Measurements from ENCODE around the gene DLX4. TPM values are rescaled to one million over a fixed set of nuclear protein-coding genes. Genes with fewer than 3 reads are reported as not detected.

The DLX4 gene
- polyA plus RNA-seq, 1 donor: 3.9 TPM

DNA sequence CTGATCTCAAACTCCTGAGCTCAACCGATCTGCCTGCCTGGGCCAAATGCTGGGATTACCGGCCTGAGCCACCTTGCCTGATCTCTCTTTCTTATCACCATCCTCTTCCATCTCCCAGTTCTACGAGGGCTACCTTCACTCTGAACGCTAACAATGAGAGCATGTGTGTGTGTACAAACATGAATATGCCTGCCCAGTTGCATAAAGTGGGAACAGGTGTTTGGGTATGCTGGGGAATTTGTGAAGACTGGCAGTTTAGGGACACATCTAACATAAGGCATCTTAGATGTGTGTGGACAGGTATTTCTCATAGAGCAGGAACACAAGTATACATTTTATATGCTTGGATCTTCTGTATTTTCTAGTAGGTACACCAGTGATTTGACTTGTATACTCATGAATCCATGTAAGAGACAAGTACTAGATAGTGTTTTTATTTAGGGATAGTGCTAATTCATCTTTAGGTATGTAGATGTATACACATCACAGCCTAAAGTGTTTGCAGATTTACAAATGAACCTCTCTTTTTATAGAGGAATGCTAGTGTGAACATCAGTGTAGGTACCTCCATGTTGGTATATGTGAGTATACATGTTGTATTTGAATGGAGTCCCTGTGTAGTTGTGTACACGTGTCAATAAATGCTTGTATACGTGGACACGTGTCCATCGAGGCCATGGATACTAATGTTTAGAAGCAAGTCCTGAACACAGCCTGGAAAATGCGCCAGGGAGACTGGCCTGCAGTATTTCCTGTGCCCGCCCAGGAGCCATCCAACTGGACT lies 1.2 kb upstream of the DLX4 start:
- no peak overlapping the region for H3K27ac ChIP-seq (ENCODE audit: low read length)
- H3K4me3 ChIP-seq (ENCODE audit: low read length): peak overlapping the region; percentile 72
- peaks cover 99% of the 10 kb centered on the region for H3K27me3 ChIP-seq (ENCODE audit: control insufficient read depth, insufficient read depth, low read length)
- no peaks in the 10 kb centered on the region for H3K36me3 ChIP-seq (ENCODE audit: control insufficient read depth, insufficient read depth, low read length)
- peaks cover 30% of the 10 kb centered on the region for H3K9me3 ChIP-seq (ENCODE audit: control insufficient read depth, low read depth, low read length)
- H3K4me1 ChIP-seq (ENCODE audit: control insufficient read depth, insufficient read depth, low read length): peaks cover 24% of the 10 kb centered on the region
- no peak for DNase-seq
- no CpG with 5 or more reads among the region's 10 CpGs for WGBS (ENCODE audit: insufficient coverage, low lambda C conversion rate)

DNA sequence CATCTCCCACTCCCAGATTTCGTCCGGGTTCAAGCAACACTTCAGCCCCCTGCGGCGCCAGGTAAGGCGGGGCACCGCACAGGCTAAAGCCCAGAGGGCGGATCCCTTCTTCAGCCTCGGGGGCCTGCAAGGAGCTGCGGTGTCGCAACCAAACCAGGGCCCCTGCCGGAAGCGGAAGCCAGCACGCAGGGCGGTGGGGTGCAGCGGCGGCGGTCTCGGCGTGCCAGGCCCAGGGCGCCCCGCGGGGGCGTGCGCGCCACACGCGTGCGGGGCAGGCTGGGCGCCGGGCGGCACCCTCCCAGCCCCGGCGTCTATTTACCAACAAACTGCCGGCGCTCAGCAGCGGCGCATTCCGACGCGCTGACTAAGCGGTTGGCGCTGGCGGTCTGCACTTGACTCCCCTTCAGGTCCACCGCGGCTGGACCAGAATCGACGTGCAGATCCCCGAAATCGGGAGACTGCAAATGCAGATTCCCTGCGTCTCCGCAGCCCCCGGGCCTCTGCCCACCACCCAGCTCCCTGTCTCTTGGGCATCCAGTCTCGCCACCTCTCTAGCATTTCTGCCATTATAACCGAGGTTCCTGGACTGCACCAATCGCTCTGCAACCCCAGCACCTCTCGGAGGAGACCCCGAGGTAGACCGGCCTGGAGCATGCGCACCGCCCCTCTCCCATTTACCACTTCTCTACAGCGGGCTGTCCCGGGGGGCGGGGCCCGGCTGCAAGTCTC lies 421 bp upstream of the DLX4 start:
- DNase-seq: peak; percentile 63 to 83
- Histone ChIP-seq H3K27ac (ENCODE audit: low read length) (no peak overlapping the region), H3K27me3 (ENCODE audit: control insufficient read depth, insufficient read depth, low read length) (peaks cover 99% of the 10 kb centered on the region), H3K4me1 (ENCODE audit: control insufficient read depth, insufficient read depth, low read length) (peaks cover 24% of the 10 kb centered on the region), H3K36me3 (ENCODE audit: control insufficient read depth, insufficient read depth, low read length) (no peaks in the 10 kb centered on the region), H3K4me3 (ENCODE audit: low read length) (peak overlapping the region; percentile 72), H3K9me3 (ENCODE audit: control insufficient read depth, low read depth, low read length) (peaks cover 33% of the 10 kb centered on the region)
- WGBS (ENCODE audit: insufficient coverage, low lambda C conversion rate): no CpG with 5 or more reads among the region's 64 CpGs

DNA sequence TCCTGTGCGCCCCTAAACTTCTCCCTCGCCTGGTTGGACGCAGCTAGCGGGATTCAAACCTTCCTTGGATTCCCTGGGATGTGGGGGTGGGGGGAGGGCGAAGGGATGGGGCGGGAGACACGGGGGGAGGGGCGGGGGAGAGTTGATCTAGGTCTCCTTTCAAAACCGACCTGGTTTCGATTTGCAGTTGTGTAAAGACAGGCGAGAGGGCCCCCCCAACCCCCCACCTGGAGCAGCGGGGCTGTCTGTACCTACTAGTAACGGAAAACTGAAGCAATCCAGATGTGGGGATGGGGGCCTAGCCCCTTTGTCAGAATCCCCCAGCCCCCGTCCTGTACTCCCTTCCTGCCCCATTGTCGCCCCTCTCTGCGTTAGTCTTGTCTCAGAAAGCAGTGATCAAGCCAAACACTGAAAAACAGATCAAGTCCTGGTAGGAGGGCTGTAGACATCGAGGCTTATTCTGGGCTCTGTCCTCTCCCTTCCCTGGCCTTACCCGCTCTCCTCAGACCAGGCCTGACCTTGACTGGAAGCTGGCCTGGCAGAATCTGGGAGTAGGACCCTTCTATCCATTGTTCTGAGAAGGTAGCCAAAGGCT lies 902 bp downstream of the DLX4 start:
- H3K4me1 ChIP-seq (ENCODE audit: control insufficient read depth, insufficient read depth, low read length): peaks cover 24% of the 10 kb centered on the region
- no peaks in the 10 kb centered on the region for H3K36me3 ChIP-seq (ENCODE audit: control insufficient read depth, insufficient read depth, low read length)
- H3K27ac ChIP-seq (ENCODE audit: low read length): no peak overlapping the region
- H3K4me3 ChIP-seq (ENCODE audit: low read length): no peak overlapping the region
- peaks cover 99% of the 10 kb centered on the region for H3K27me3 ChIP-seq (ENCODE audit: control insufficient read depth, insufficient read depth, low read length)
- peaks cover 23% of the 10 kb centered on the region for H3K9me3 ChIP-seq (ENCODE audit: control insufficient read depth, low read depth, low read length)
- DNase-seq: no peak
- WGBS (ENCODE audit: insufficient coverage, low lambda C conversion rate): no CpG with 5 or more reads among the region's 18 CpGs

DNA sequence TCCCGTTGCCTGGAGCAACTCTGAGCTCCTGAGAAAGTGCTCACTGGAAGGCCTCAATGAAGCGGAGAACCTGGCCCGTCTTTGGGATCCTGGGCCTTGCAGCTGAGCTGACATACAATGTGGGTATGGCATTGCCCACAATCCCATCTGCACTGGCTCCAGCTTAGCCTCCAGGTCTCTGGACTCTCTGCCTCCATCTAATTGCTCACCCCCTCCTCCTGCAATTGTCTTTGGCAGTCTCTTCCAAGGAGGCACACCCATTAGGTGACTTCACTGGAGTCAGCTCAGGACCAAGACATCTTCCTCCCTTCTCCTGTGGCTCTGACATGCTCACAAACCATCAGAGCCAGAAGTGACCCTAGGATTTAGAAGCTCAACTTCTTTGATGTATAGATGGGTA lies 1.5 kb downstream of the DLX4 start:
- H3K27me3 ChIP-seq (ENCODE audit: control insufficient read depth, insufficient read depth, low read length): peaks cover 99% of the 10 kb centered on the region
- DNase-seq: no peak
- no peaks in the 10 kb centered on the region for H3K36me3 ChIP-seq (ENCODE audit: control insufficient read depth, insufficient read depth, low read length)
- no CpG with 5 or more reads among the region's 3 CpGs for WGBS (ENCODE audit: insufficient coverage, low lambda C conversion rate)
- no peak overlapping the region for H3K4me3 ChIP-seq (ENCODE audit: low read length)
- peaks cover 24% of the 10 kb centered on the region for H3K4me1 ChIP-seq (ENCODE audit: control insufficient read depth, insufficient read depth, low read length)
- peaks cover 23% of the 10 kb centered on the region for H3K9me3 ChIP-seq (ENCODE audit: control insufficient read depth, low read depth, low read length)
- H3K27ac ChIP-seq (ENCODE audit: low read length): no peak overlapping the region

DNA sequence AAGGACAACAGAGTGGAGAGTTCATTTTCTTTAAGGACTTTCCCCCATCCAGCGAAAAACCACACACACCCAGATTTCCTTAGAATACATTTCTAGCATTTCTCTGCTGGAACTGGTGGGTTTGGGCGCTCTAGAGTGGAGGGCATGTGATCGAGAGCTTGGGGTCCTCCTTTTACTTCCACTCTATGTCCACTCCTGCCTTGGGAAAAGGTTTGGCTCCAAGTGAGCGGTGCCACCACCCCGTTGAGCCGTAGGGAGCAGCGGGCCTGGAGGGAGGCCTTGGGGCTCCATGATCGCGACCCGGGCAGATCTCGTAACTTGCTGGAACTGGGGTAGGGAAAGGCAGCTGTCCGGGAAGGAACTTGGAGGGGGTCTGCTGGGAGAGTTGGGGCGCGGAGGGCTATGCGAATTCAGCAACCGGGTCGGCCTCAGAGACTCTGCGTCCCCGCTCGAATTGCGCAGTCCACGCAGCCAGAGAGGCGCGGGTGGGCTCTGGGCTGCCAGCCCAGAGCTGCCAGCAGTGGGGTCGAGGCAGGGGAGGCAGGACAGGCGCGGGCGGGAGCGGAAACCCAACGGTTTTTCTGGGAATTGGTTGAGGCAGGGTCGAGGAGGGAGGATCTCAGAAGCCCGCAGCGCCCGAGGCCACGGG lies 2.3 kb downstream of the DLX4 start:
- Histone ChIP-seq H3K27me3 (ENCODE audit: control insufficient read depth, insufficient read depth, low read length) (peaks cover 98% of the 10 kb centered on the region), H3K4me3 (ENCODE audit: low read length) (no peak overlapping the region), H3K27ac (ENCODE audit: low read length) (no peak overlapping the region), H3K36me3 (ENCODE audit: control insufficient read depth, insufficient read depth, low read length) (no peaks in the 10 kb centered on the region), H3K9me3 (ENCODE audit: control insufficient read depth, low read depth, low read length) (peaks cover 23% of the 10 kb centered on the region), H3K4me1 (ENCODE audit: control insufficient read depth, insufficient read depth, low read length) (peaks cover 24% of the 10 kb centered on the region)
- WGBS (ENCODE audit: insufficient coverage, low lambda C conversion rate): no CpG with 5 or more reads among the region's 35 CpGs
- no peak for DNase-seq

DNA sequence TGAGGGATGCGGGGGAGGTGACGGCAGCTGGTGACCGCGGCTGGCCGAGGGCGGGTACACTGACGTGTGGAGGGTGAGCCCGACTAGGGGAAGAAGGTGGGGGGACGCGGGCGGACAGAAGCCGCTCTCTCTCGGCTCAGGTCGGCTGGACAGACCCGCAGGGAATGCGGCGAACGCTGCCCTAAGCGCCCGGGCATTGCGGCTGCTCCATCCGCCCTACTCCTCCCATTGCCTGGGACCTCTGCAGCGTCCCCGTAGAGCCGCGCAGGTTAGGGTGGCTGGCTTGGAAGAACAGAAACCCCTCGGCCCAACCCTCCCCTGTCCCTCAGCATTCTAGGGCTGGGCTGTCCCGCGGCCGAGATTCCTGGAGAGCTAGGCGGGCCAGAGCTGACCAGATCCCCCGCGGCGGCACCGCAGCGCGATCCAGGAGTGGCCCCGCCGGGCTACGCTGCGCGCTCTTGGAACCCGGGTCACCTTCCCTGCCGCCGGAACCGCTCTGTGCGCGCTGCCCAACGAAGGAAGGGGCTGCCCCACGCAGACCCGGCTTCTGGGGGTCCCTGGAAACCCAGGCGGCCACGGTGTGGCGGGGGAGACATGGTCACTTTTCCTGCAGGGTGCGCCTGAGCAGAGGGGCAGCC lies 3.0 kb downstream of the DLX4 start:
- no CpG with 5 or more reads among the region's 55 CpGs for WGBS (ENCODE audit: insufficient coverage, low lambda C conversion rate)
- Histone ChIP-seq H3K4me1 (ENCODE audit: control insufficient read depth, insufficient read depth, low read length) (peaks cover 24% of the 10 kb centered on the region), H3K27ac (ENCODE audit: low read length) (no peak overlapping the region), H3K27me3 (ENCODE audit: control insufficient read depth, insufficient read depth, low read length) (peaks cover 98% of the 10 kb centered on the region), H3K9me3 (ENCODE audit: control insufficient read depth, low read depth, low read length) (peaks cover 23% of the 10 kb centered on the region), H3K4me3 (ENCODE audit: low read length) (no peak overlapping the region), H3K36me3 (ENCODE audit: control insufficient read depth, insufficient read depth, low read length) (no peaks in the 10 kb centered on the region)
- peak in 1 of 2 donors; percentile 26 for DNase-seq

DNA sequence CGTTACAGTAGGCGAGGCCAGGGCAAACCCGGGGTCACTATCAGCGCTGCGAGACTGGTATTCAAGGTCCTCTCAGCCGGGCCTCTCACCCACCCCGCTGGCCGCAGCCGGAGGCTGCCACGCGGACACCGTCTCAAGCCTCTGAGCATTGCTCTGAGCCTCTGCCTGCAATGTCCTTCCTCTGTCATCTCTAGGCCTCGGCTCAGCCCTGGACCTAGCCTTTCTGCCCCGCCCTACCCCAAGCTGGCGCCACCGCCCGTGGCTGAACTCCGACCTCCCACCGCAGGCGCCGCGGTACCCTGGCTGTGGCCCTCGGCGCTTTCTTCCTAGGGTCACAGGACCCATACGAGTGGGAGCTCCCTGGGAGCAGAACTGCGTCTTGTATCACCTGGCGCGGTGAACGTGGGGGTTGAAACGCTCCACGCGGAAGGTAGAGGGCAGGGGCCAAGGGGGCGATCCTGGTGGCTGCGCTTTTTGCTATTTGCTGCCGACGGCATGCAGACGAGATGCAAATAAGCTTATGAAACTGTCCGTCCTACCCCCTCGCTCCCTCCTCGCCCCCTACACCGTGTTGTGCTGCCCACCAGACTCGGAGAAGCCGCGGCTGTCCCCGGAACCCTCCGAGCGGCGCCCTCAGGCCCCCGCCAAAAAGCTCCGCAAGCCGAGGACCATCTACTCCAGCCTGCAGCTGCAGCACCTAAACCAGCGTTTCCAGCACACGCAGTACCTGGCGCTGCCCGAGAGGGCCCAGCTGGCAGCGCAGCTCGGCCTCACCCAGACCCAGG lies 3.7 kb downstream of the DLX4 start:
- Histone ChIP-seq H3K36me3 (ENCODE audit: control insufficient read depth, insufficient read depth, low read length) (no peaks in the 10 kb centered on the region), H3K27ac (ENCODE audit: low read length) (no peak overlapping the region), H3K4me1 (ENCODE audit: control insufficient read depth, insufficient read depth, low read length) (peaks cover 24% of the 10 kb centered on the region), H3K27me3 (ENCODE audit: control insufficient read depth, insufficient read depth, low read length) (peaks cover 98% of the 10 kb centered on the region), H3K9me3 (ENCODE audit: control insufficient read depth, low read depth, low read length) (peaks cover 23% of the 10 kb centered on the region), H3K4me3 (ENCODE audit: low read length) (no peak overlapping the region)
- no peak for DNase-seq
- no CpG with 5 or more reads among the region's 57 CpGs for WGBS (ENCODE audit: insufficient coverage, low lambda C conversion rate)

DNA sequence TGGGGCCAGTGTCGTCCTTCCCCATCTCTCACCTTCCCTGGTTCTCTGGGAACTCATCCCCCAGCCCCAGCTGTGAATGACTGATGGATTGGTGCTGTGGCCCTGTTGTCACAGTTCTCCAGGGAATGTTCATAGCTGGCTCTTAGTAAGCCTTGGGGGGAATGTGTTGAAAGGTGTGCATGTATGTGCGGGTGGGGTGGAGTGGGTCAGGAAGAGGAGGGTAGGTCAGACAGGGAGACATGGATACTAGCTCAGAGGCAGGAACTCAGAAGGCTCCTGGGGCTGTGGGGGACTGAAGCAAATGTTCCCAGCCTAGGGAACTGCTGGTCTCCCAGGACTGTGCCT lies 4.3 kb downstream of the DLX4 start:
- DNase-seq: no peak
- Histone ChIP-seq H3K4me3 (ENCODE audit: low read length) (no peak overlapping the region), H3K27me3 (ENCODE audit: control insufficient read depth, insufficient read depth, low read length) (peaks cover 98% of the 10 kb centered on the region), H3K36me3 (ENCODE audit: control insufficient read depth, insufficient read depth, low read length) (no peaks in the 10 kb centered on the region), H3K27ac (ENCODE audit: low read length) (no peak overlapping the region), H3K9me3 (ENCODE audit: control insufficient read depth, low read depth, low read length) (peaks cover 23% of the 10 kb centered on the region), H3K4me1 (ENCODE audit: control insufficient read depth, insufficient read depth, low read length) (peaks cover 24% of the 10 kb centered on the region)
- WGBS (ENCODE audit: insufficient coverage, low lambda C conversion rate): no CpG with 5 or more reads among the region's 2 CpGs

DNA sequence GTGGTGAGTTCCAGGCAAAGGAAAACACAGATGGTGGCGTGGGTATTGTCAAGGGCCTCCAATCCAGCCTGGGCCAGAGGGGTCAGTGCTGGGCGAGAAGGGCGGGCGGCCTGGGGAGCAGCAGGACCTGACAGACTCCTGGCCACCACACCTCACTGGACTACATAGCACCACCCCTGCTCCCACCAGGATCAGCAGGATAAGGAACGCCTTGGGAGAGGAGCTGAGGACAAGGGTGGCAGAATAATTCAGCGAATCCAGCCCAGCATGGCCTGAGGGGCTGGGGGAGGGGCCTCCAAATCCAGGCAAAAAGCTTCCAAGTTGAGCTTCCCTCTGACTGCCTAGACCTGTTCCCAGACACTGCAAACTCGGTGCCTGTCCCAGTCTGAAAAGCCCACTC lies 6.5 kb downstream of the DLX4 start:
- Histone ChIP-seq H3K27ac (ENCODE audit: low read length) (no peak overlapping the region), H3K4me1 (ENCODE audit: control insufficient read depth, insufficient read depth, low read length) (peaks cover 14% of the 10 kb centered on the region), H3K4me3 (ENCODE audit: low read length) (no peak overlapping the region), H3K27me3 (ENCODE audit: control insufficient read depth, insufficient read depth, low read length) (peaks cover 97% of the 10 kb centered on the region), H3K36me3 (ENCODE audit: control insufficient read depth, insufficient read depth, low read length) (no peaks in the 10 kb centered on the region), H3K9me3 (ENCODE audit: control insufficient read depth, low read depth, low read length) (peaks cover 18% of the 10 kb centered on the region)
- WGBS (ENCODE audit: insufficient coverage, low lambda C conversion rate): no CpG with 5 or more reads among the region's 7 CpGs
- DNase-seq: no peak
